Measurements from ENCODE around the gene WNT1. TPM values are rescaled to one million over a fixed set of nuclear protein-coding genes. Genes with fewer than 3 reads are reported as not detected.

Gene WNT1
- total RNA-seq, 1 donor from 2014 or later, result not detected

DNA sequence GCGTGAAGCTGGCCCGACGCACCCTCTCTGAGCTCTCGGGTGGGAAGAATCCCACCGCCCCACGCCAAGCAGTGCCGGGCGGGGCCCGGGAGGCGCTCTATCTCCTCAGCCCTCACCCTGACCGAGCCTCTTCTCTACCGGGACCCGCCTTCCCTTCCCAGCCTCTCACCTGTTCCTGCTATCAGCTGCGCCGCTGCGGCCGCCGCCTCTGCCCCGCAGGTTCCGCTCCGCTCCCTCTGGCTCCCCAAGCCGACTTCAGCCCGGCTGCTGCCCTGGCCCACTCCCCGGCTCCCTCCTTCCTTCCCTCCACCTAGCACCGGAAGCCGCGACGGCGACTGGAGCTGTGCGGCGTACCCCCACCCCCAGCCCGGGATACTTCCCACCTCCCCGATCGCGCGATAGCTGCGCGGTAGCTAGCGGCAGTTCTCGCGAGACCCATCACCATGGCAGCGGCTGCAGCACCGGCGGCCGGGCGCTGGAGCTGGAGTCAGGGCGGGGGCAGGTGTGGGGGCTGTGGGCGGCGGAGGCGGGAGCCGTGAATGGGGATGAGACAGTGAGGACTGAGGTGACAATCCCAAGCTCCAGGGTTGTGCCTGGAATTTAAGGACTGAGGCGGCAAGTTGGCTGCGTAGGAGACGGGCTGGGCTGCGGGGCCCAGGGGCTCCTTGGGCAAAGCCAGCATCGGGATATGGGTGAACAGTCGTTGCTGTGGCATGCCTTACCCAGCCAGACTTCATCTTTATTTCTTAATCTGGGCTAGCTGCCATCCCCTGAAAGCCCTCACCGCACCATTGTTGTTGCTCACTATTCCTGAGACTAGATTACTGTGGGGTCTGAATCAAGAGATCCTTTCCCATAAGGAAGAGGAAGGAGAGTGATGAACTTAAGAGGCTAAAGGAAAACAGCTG is 20.7 kb upstream of the WNT1 start, which contains the start of gene ARF3:
Gene ARF3 (minus strand): TSS at position 347 of the 908 bp plus-strand sequence. CDS start 16,392 bp downstream, outside the sequence.
- Histone ChIP-seq H3K36me3 (no peaks in the 10 kb centered on the region), H3K9ac (peak within 1 kb of the TSS; percentile 51), H3K79me2 (ENCODE audit: low read depth) (peaks cover 45% of the 10 kb centered on the region), H3K4me2 (peak within 1 kb of the TSS; percentile 84), H3K4me3 (peak within 1 kb of the TSS; percentile 85), H3K27me3 (no peaks in the 10 kb centered on the region), H3K9me3 (ENCODE audit: low read depth) (no peaks in the 10 kb centered on the region), H3K4me1 (peaks cover 16% of the 10 kb centered on the region), H3K27ac (peak within 1 kb of the TSS; percentile 68), H4K20me1 (ENCODE audit: low read depth) (peaks cover 38% of the 10 kb centered on the region), H2AFZ (replicated peaks) (peak within 1 kb of the TSS; percentile 89), H3F3A (ENCODE audit: low read depth) (peaks cover 30% of the 10 kb centered on the region)
- Mint-ChIP-seq H3K9me3 (no peaks in the 10 kb centered on the region), H3K27ac (peak within 1 kb of the TSS; percentile 72), H3K4me1 (peaks cover 22% of the 10 kb centered on the region), H3K4me3 (peak within 1 kb of the TSS; percentile 99), H3K27me3 (ENCODE audit: insufficient read depth, low read depth) (peaks cover 4% of the 10 kb centered on the region), H3K36me3 (peaks cover 11% of the 10 kb centered on the region)
- DNase-seq (ENCODE audit: low spot score), result peak; percentile 100
- TF ChIP-seq, protein P1, sequence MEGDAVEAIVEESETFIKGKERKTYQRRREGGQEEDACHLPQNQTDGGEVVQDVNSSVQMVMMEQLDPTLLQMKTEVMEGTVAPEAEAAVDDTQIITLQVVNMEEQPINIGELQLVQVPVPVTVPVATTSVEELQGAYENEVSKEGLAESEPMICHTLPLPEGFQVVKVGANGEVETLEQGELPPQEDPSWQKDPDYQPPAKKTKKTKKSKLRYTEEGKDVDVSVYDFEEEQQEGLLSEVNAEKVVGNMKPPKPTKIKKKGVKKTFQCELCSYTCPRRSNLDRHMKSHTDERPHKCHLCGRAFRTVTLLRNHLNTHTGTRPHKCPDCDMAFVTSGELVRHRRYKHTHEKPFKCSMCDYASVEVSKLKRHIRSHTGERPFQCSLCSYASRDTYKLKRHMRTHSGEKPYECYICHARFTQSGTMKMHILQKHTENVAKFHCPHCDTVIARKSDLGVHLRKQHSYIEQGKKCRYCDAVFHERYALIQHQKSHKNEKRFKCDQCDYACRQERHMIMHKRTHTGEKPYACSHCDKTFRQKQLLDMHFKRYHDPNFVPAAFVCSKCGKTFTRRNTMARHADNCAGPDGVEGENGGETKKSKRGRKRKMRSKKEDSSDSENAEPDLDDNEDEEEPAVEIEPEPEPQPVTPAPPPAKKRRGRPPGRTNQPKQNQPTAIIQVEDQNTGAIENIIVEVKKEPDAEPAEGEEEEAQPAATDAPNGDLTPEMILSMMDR (IDR thresholded peaks at IDR 0.05), result no peak
- TF ChIP-seq EZH2phosphoT487 (IDR thresholded peaks at IDR 0.05) (no peak), EZH2 (IDR thresholded peaks at IDR 0.05) (peak; percentile 27)

GRCh38 chr12:48958049-48958388 is 20.1 kb upstream of the WNT1 start:
- H3K36me3 Mint-ChIP-seq, result peaks cover 5% of the 10 kb centered on the region
- peaks cover 4% of the 10 kb centered on the region for H3K27me3 Mint-ChIP-seq (ENCODE audit: insufficient read depth, low read depth)
- peaks cover 22% of the 10 kb centered on the region for H3K4me1 Mint-ChIP-seq
- Histone ChIP-seq H2AFZ (replicated peaks) (peak overlapping the region; percentile 89), H3K36me3 (no peaks in the 10 kb centered on the region), H3K4me3 (peak overlapping the region; percentile 85), H3K27ac (peak overlapping the region; percentile 48), H3K9me3 (ENCODE audit: low read depth) (no peaks in the 10 kb centered on the region), H3K4me2 (peak overlapping the region; percentile 84), H4K20me1 (ENCODE audit: low read depth) (peaks cover 32% of the 10 kb centered on the region), H3K79me2 (ENCODE audit: low read depth) (peaks cover 39% of the 10 kb centered on the region), H3K4me1 (peaks cover 16% of the 10 kb centered on the region), H3K27me3 (no peaks in the 10 kb centered on the region), H3K9ac (no peak overlapping the region), H3F3A (ENCODE audit: low read depth) (peaks cover 30% of the 10 kb centered on the region)
- DNase-seq (ENCODE audit: low spot score), result no peak
- peak overlapping the region; percentile 31 for H3K27ac Mint-ChIP-seq
- H3K9me3 Mint-ChIP-seq, result no peaks in the 10 kb centered on the region
- TF ChIP-seq EZH2 (IDR thresholded peaks at IDR 0.05), result no peak
- TF ChIP-seq EZH2phosphoT487 (IDR thresholded peaks at IDR 0.05), result no peak
- peak overlapping the region; percentile 99 for H3K4me3 Mint-ChIP-seq

DNA sequence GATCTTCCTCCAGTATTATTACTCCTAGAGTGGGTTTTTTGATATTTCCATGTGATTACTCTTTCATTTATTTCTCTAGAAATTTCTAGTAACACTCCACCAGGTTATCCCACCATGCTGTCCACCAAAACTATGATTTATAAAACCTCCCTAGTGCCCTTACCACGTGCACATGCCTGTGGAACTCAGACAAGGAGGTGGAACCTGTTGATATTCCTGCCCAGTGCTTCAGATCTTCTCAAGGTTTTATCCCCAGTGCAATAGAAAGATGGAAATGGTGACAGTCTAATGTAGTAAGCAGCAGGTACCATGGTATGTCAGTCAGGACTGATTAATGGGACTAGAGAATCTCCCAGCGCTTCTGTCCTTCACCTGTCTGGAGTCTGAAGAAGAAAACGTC is 17.3 kb upstream of the WNT1 start:
- Histone ChIP-seq H3K9me3 (ENCODE audit: low read depth) (no peaks in the 10 kb centered on the region), H3K9ac (no peak overlapping the region), H3K4me1 (peaks cover 5% of the 10 kb centered on the region), H3K27me3 (no peaks in the 10 kb centered on the region), H3F3A (ENCODE audit: low read depth) (peaks cover 30% of the 10 kb centered on the region), H3K36me3 (no peaks in the 10 kb centered on the region), H3K4me2 (no peak overlapping the region), H2AFZ (replicated peaks) (no peak overlapping the region), H3K79me2 (ENCODE audit: low read depth) (peaks cover 11% of the 10 kb centered on the region), H4K20me1 (ENCODE audit: low read depth) (peaks cover 4% of the 10 kb centered on the region), H3K4me3 (no peak overlapping the region), H3K27ac (no peak overlapping the region)
- H3K27ac Mint-ChIP-seq, result peak overlapping the region; percentile 17
- peaks cover 19% of the 10 kb centered on the region for H3K4me1 Mint-ChIP-seq
- DNase-seq (ENCODE audit: low spot score), result no peak
- no peak for TF ChIP-seq EZH2 (IDR thresholded peaks at IDR 0.05)
- TF ChIP-seq, protein P1 (IDR thresholded peaks at IDR 0.05), result no peak
- TF ChIP-seq EZH2phosphoT487 (IDR thresholded peaks at IDR 0.05), result no peak
- peak overlapping the region; percentile 17 for H3K4me3 Mint-ChIP-seq
- H3K36me3 Mint-ChIP-seq, result no peaks in the 10 kb centered on the region
- H3K27me3 Mint-ChIP-seq (ENCODE audit: insufficient read depth, low read depth), result peaks cover 17% of the 10 kb centered on the region
- no peaks in the 10 kb centered on the region for H3K9me3 Mint-ChIP-seq

GRCh38 chr12:48961331-48961730 is 16.8 kb upstream of the WNT1 start:
- no peak for DNase-seq (ENCODE audit: low spot score)
- no peaks in the 10 kb centered on the region for H3K36me3 Mint-ChIP-seq
- Histone ChIP-seq H3F3A (ENCODE audit: low read depth) (peaks cover 25% of the 10 kb centered on the region), H3K9ac (no peak overlapping the region), H3K4me3 (no peak overlapping the region), H2AFZ (replicated peaks) (no peak overlapping the region), H3K27ac (no peak overlapping the region), H4K20me1 (ENCODE audit: low read depth) (no peaks in the 10 kb centered on the region), H3K4me1 (peaks cover 5% of the 10 kb centered on the region), H3K36me3 (no peaks in the 10 kb centered on the region), H3K4me2 (no peak overlapping the region), H3K9me3 (ENCODE audit: low read depth) (no peaks in the 10 kb centered on the region), H3K27me3 (peaks cover 1% of the 10 kb centered on the region), H3K79me2 (ENCODE audit: low read depth) (peaks cover 6% of the 10 kb centered on the region)
- peaks cover 14% of the 10 kb centered on the region for H3K4me1 Mint-ChIP-seq
- TF ChIP-seq EZH2 (IDR thresholded peaks at IDR 0.05) (no peak), EZH2phosphoT487 (IDR thresholded peaks at IDR 0.05) (no peak)
- TF ChIP-seq, protein P1 (IDR thresholded peaks at IDR 0.05), result no peak
- H3K9me3 Mint-ChIP-seq, result no peaks in the 10 kb centered on the region
- H3K27me3 Mint-ChIP-seq (ENCODE audit: insufficient read depth, low read depth), result peaks cover 21% of the 10 kb centered on the region
- no peak overlapping the region for H3K27ac Mint-ChIP-seq
- H3K4me3 Mint-ChIP-seq, result no peak overlapping the region
